CD1c-positive myeloid dendritic cell (primary cell): Measurements from ENCODE around the gene ASF1B.

Source experiments
- DNase-seq: peaks from one replicate; pipeline ENCODE4 v3.0.0-alpha.2; 2016; ENCODE audit errors: extremely low spot score

The ASF1B gene

GRCh38 chr19:14111486-14111885, 24.9 kb downstream of the ASF1B start:
- DNase-seq = no peak

GRCh38 chr19:14110650-14111049, 25.7 kb downstream of the ASF1B start:
- DNase-seq = no peak

- no peak for DNase-seq
These were observed 28.6 kb downstream of the ASF1B start for GRCh38 chr19:14107581-14108461.

GRCh38 chr19:14106840-14107239, 29.5 kb downstream of the ASF1B start:
- DNase-seq = no peak

- no peak for DNase-seq
These were observed 30.7 kb downstream of the ASF1B start for GRCh38 chr19:14105680-14106079.

GRCh38 chr19:14103310-14103709, 33.1 kb downstream of the ASF1B start:
- DNase-seq = no peak

- DNase-seq = no peak
These were observed 33.6 kb downstream of the ASF1B start for GRCh38 chr19:14102756-14103155.

GRCh38 chr19:14102102-14102696, 34.2 kb downstream of the ASF1B start:
- no peak for DNase-seq

- DNase-seq = no peak
These were observed 35.3 kb downstream of the ASF1B start for GRCh38 chr19:14101003-14101545.

- no peak for DNase-seq
These were observed 38.7 kb downstream of the ASF1B start for GRCh38 chr19:14097532-14098151.

GRCh38 chr19:14096272-14096992, 40.0 kb downstream of the ASF1B start:
- DNase-seq = no peak

GRCh38 chr19:14094854-14095253, 41.5 kb downstream of the ASF1B start:
- DNase-seq = no peak

- DNase-seq = no peak
These were observed 43.1 kb downstream of the ASF1B start for GRCh38 chr19:14093117-14093823.

- DNase-seq = no peak
These were observed 44.5 kb downstream of the ASF1B start for GRCh38 chr19:14091813-14092462.

GRCh38 chr19:14091081-14091812, 45.1 kb downstream of the ASF1B start:
- peak; percentile 87 for DNase-seq

GRCh38 chr19:14090509-14091080, 45.8 kb downstream of the ASF1B start, which contains the start of gene SAMD1:
Gene SAMD1 (minus strand): TSS chr19:14090751.
- DNase-seq = peak; percentile 80

GRCh38 chr19:14089662-14090508, 46.5 kb downstream of the ASF1B start:
- peak; percentile 67 for DNase-seq

- DNase-seq = no peak
These were observed 47.1 kb downstream of the ASF1B start for GRCh38 chr19:14089412-14089661.
